Kidney glomerular epithelial cell (primary cell): ENCODE results near the gene RELA.

Experiments used
- DNase-seq: peaks from one replicate; lab custom pipeline; 2025; lab: John Stamatoyannopoulos, UW

The RELA gene

GRCh38 chr11:65633390-65634108, 29.2 kb downstream of the RELA start:
- DNase-seq: no peak

DNA sequence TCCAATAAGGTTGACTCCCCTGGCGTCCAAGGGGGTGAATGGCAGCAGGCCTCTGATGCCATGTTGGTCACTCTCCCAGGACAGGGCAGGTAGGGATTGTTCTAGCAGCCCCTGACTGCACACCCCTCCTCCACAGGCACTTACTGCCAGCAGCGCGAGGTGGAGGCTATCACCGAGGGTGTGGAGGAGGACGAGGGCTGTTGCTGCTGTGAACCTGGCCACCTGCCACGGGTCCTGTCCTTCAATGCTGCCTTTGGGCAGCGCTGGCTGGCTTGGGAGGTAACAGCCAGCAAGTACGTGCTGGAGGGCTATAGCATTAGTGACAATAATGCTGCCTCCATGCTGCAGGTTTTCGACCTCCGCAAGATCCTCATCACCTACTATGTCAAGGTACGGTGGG, 32.5 kb downstream of the RELA start:
- no peak for DNase-seq

DNA sequence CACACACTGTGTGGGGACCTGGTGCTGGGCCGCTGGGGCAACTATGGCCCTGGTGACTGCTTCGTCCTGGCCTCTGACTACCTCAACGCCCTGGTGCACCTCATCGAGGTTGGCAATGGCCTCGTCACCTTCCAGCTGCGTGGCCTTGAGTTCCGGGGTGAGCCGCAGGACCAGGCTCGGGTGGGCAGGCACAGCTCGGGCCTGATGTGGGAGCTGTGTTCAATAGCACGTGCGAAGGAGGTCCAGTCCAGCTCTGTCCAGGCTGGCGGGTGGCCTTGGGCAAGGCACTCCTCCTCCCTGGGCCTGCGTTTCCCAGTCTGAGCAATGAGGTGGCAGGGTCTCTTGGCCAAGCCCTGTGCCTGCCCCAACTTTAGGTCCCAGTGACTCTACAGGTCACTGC, 33.1 kb downstream of the RELA start:
- DNase-seq: no peak

GRCh38 chr11:65627202-65627601, 35.5 kb downstream of the RELA start:
- no peak for DNase-seq

GRCh38 chr11:65625628-65626342, 36.9 kb downstream of the RELA start:
- no peak for DNase-seq

DNA sequence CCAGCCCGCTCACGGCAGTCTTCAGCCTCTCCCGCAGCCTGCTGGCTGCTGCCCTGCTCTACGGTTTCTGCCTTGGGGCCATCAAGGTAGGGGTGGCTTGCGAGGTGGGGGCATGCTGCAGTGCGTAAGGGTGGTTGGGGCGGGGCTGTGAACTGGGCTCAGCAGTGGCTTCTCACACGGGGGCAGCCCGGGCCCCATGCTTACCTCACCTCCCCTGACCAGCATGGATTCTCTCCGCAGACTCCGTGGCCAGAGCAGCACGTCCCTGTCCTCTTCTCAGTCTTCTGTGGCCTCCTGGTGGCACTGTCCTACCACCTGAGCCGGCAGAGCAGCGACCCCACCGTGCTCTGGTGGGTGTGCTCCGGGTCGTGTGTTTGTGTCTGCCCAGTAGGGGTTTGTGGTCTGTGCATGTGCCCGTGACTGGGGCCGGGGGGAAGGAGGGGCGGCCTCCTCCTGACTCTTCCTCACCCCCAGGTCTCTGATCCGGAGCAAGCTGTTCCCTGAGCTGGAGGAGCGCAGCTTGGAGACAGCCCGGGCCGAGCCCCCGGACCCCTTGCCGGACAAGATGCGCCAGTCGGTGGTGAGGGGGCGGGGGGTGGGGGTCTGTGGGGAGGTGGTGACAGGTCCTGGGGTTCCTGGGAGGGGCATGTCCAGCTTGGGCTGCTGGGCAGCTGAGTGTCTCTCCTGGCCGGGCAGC, 37.6 kb downstream of the RELA start:
- no peak for DNase-seq

- DNase-seq: no peak
These were observed 38.7 kb downstream of the RELA start for GRCh38 chr11:65623852-65624616.

- no peak for DNase-seq
These were observed 39.5 kb downstream of the RELA start for GRCh38 chr11:65623177-65623576.

- no peak for DNase-seq
These were observed 40.7 kb downstream of the RELA start for GRCh38 chr11:65622011-65622410.

- DNase-seq: no peak
These were observed 41.3 kb downstream of the RELA start for GRCh38 chr11:65621460-65621859.

- DNase-seq: no peak
These were observed 42.0 kb downstream of the RELA start for GRCh38 chr11:65620666-65621065.

GRCh38 chr11:65619281-65619928, 43.3 kb downstream of the RELA start:
- no peak for DNase-seq

DNA sequence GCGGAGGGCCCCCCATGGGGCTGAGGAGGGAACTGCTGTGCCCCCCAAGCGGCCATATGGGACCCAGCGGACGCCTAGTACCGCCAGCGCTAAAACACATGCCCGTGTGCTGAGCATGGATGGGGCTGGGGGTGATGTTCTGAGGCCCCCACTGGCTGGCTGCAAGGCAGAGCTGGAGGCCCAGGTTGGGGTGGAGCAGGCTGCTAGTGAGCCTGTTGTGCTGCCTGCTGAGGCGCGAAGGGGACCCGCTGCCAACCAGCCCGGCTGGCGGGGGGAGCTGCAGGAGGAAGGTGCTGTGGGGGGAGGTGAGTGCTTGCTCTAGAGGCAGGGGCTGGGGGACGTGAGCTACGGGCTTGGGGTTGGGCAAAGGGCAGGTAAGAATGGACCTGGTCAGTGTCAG, 44.0 kb downstream of the RELA start:
- DNase-seq: no peak

GRCh38 chr11:65617990-65618751, 44.5 kb downstream of the RELA start:
- DNase-seq: no peak

DNA sequence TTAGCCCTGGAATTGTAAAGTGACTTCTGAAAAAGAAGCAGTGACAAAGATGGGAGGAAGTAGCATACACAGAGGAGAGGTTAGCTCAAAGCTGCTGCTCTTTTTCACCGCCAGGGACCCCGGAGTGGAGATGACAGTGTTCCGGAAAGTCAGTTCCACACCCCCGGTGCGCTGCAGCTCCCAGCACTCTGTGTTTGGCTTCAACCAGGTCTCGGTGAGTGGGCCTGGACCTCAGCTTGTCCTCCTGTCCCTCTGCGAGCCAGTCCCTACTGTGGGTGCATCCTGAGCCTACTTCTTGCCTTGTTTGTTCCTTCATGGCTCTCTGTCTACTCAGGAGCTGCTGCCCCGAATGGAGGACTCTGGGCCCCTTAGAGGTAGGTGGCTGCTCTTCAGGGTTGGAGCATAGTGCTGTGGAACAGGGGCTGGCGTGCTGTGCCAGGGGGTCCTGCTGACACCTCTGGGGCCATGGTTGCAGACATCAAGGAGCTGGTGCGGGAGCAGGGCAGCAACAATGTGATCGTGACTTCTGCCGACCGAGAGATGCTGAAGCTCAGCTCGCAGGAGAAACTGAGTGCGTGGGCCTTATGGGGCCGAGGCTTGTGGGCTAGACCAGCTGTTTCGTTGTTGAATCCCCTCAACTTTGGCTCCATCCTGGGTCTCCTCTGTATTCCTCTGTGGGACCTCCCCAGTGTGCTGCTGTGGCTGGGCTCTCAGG, 45.4 kb downstream of the RELA start:
- DNase-seq: no peak

- DNase-seq: no peak
These were observed 46.1 kb downstream of the RELA start for GRCh38 chr11:65616575-65617001.

DNA sequence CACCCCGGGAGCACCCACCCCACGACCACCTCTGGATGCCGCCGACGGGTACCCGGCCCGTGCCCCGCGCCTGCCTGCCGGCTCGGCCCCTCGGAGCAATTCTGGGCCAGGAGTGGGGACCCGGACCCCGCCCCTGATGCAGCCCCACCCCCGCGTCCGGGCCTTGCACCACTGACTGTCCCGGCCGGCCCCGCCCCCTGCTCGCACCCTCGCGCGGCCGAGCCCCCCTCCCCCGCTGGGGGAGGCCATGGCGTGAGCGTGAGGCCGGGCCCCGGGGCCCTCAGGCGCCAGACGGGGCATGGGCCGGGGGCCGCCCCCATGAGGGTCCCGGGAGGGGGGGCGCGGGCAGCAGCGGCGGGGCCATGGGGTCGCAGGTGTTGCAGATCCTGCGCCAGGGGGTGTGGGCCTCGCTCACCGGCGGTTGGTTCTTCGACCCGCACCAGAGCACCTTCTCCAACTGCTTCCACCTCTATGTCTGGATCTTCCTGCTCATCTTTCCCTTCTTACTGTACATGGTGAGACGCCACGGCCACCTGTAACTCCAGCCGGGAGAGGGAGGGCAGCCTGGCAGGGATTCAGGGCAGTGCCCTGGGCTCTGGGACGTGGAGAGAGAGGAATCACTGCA, 46.7 kb downstream of the RELA start:
- no peak for DNase-seq

DNA sequence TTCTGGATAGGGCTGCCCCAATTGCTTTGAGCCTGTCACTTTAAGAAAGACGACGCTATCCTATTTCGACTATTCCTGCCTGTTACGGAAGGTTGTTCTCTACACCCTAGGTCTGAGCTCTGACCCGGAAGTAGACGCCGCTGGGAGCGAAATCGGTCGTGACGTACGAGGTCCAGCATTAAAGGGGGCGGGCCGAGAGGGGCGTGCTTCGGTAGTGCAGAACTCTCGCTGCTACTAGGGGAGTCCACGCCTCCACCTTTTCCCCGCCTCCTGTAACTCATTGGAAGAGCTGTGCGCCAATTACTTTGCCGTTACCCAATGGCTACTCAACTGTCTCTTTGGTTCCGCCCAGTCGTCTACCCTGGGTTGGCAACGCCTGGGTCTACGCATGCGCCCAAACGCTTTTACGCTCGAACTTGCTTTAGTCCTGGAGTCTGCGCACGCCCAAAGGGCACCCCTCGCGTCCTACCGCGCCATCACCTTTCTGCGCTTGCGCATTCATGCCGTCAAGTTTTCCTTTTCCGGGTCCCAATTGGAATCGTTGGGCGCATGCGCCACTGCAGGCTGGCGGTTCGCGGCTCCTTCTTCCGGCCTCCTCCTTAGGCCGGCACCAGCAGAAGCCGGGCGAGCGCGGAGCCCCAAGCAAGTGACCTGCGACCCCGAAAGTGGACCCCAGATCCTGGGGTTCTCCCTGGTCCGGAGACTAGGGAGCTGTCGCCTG, 47.3 kb downstream of the RELA start, which contains the start of gene PCNX3:
Gene PCNX3, plus strand, starts transcription at position 548 of the 721 bp plus-strand sequence. CDS start 536 bp downstream, outside the sequence.
- peak; percentile 100 for DNase-seq
